ENCODE data around the gene CCL26.

Gene CCL26

DNA sequence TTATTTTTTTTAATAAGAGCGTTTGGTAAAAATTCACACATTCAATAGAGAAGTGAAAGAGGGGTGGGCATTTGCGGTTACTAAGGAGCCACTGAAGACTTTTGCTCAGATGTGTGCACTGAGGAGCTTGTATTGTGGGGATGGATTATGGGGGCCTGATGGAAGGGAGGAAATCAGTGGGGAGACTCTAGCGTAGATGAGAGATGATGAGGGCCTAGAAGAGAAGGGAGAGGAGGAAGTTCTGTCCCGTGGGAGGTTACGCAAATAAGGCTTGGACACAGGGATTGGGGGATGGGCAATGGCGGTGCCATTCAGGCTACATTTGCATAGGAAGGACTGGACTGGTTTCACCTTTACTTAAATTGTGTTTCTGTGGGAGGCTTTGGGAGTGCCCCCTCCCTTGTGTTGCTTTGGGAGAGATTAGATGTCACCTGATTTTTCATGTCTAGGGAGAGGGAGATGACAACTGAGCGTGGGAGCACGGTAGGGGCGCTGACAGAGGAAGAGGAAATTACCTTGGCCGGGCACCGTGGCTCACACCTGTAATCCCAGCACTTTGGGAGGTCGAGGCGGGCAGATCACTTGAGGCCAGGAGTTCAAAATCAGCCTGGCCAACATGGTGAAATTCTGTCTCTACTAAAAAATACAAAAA lies 31.0 kb downstream of the CCL26 start:
- no peak for DNase-seq (ENCODE audit: extremely low read depth, low read depth)
- TF ChIP-seq, protein P1, sequence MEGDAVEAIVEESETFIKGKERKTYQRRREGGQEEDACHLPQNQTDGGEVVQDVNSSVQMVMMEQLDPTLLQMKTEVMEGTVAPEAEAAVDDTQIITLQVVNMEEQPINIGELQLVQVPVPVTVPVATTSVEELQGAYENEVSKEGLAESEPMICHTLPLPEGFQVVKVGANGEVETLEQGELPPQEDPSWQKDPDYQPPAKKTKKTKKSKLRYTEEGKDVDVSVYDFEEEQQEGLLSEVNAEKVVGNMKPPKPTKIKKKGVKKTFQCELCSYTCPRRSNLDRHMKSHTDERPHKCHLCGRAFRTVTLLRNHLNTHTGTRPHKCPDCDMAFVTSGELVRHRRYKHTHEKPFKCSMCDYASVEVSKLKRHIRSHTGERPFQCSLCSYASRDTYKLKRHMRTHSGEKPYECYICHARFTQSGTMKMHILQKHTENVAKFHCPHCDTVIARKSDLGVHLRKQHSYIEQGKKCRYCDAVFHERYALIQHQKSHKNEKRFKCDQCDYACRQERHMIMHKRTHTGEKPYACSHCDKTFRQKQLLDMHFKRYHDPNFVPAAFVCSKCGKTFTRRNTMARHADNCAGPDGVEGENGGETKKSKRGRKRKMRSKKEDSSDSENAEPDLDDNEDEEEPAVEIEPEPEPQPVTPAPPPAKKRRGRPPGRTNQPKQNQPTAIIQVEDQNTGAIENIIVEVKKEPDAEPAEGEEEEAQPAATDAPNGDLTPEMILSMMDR (IDR thresholded peaks at IDR 0.05; ENCODE audit: low read depth, low read length): no peak

DNA sequence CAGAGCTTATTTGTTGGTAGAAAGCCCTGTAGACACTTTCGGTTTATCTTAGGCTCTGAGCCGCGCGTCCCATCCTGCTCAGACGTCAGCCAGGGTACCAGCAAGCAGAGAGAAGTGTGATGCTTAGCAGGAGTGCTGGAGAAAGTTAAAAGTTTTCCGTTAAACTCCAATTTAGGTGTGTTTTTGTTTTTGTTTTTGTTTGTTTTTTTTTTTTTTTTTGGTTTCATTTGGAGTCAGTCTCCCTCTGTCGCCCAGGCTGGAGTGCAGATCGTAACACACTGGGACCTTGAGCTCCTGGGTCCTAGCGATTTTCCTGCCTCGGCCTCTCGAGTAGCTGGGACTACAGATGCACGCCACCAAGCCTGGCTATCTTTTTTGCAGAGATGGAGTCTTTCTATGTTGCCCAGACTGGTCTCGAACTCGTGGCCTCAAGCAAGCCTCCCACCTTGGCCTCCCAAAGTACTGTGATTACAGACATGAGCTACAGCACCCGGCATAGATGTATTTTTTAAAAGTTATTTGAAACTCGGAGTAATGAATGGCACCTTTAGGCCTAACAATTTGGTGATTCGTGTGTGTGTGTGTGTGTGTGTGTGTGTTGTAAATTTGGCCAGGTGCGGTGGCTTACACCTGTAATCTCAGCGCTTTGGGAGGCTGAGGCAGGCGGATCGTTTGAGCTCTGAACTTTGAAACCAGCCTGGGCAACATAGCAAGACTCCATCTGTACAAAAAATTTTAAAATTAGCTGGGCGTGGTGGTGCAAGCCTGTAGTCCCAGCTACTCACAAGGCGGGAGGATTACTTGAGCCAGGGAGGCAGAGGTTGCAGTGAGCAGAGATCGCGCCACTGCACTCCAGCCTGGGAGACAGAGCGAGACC lies 32.0 kb downstream of the CCL26 start:
- DNase-seq (ENCODE audit: extremely low read depth, low read depth): no peak
- TF ChIP-seq, protein P1 (IDR thresholded peaks at IDR 0.05; ENCODE audit: low read depth, low read length): no peak

DNA sequence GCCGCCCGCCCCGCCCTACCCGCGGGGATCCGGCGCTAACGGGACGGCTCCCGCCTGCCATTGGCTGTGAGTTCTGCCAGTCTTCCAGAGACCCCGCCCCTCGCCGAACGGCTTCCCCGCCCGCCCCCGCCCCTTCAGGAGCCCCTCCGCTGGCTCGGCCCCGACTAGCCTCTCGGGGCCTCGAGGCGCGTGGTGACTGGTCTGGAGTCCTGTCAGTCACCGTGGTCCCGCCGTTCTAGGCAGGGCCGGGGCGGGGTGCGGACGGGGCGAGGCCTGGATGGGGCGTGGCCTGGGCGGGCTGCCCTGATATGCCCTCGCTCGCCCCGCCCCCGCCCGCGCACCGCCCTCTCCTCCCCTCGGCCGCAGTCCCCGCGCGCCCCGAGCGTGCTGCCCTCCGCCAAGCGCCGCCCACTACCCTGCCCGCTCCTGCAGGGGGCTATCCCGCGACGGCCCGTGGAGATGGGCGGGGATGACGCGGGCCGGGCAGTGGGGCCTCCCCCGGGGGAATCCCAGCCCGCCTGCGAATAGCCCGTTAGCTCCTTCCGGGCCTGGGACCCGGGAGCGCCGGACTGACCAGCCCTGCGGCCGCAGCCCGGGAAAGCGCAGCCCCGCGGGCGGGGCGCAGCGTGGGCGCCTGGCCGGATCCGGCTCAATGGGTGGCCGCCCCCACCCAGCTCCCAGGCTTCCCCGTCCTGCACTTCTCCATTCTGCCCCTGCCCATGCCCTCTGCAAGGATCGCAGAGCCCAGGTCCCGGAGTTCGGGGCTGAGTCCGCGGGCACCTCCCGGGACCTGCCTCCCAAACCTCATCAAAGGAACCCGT lies 32.8 kb downstream of the CCL26 start:
- DNase-seq (ENCODE audit: extremely low read depth, low read depth): peak; percentile 98
- TF ChIP-seq, protein P1 (IDR thresholded peaks at IDR 0.05; ENCODE audit: low read depth, low read length): no peak

DNA sequence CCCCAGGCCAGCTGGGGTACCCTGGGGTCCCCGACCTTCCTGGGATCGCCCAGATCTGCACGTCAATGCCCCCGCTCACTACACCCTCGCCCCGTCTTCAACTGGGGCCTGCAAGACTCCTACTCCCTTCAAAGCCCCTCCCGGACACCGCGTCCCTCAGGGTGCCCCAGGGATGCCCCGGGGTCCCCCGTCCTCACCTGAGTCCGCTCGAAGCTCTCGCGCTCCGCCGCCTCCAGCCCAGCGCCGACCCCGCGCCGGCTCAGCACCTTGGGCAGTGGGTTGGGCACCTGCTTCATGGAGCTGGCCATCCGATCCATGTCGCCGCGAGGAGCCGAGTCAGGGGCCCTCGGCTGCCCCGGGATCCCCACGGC lies 33.4 kb downstream of the CCL26 start, which contains the start of gene HIP1:
HIP1 (minus strand) TSS at position 338 of the 371 bp plus-strand sequence; CDS start at position 317, 21 bp downstream.
- TF ChIP-seq, protein P1 (IDR thresholded peaks at IDR 0.05; ENCODE audit: low read depth, low read length): no peak
- no peak for DNase-seq (ENCODE audit: extremely low read depth, low read depth)

DNA sequence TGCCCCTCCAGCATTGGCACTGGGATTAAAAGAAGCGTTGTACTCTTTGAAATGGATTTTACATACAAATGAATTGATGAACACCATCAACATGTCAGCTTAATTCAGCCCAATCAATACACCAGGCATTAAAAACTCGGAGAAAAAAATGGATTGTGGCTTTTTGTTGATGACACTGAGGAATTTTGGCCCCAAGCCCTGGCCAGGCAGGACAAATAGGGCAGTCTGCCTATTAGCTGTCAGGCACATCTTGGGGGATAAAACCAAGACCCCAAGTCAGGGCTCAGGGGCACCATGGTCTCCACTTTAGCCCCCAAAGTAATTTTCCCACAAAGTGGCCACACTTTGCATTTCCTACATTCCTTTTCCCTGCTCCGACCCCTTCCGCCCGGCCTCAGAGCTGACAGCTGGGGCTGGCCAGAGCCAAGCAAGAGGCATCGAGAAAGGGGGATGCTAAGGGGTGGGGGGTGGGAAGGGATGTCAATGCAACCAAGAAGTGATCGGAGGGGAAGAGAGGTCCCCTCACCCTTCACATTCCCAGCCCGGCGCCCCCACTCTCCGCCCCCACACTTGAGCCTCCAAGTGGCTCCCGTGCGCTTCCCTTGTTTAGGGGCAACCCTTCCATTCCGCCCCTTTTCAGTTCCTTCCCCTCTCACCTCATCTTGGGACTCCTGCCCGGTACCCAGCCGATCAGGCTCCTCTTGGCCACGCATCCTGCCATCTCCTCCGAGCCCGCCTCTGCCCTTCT lies 34.0 kb downstream of the CCL26 start:
- no peak for DNase-seq (ENCODE audit: extremely low read depth, low read depth)
- TF ChIP-seq, protein P1 (IDR thresholded peaks at IDR 0.05; ENCODE audit: low read depth, low read length): no peak

DNA sequence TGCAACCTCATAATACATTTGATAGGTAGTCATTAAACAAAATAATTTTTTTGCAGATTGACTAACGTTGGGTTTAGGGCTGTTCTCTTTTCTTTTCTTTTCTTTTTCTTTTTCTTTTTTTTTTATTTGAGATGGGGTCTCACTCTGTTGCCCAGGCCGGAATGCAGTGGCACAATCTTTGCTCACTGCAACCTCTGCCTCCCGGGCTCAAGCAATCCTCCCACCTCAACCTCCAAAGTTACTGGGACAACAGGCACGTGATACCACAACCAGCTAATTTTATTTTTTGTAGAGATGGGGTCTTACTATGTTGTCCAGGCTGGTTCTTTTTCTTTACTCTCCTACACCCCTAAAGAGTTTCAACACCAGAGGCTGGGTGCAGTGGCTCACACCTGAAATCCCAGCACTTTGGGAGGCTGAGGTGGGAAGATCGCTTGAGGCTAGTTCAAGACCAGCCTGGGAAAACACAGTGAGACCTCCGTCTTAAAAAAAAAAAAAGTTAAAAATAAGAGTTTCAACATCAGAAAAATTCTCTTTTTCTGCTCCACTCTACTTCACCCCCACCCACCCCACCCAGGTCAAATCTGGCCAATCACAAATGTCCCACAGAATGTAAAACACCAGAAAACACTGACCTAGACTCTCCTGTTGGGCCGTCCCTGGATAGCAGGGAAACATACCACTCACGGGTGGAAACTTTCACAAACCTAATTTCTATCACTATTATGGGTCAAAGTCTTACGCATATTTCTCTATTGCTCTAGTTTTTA lies 36.2 kb downstream of the CCL26 start:
- TF ChIP-seq, protein P1 (IDR thresholded peaks at IDR 0.05; ENCODE audit: low read depth, low read length): no peak
- DNase-seq (ENCODE audit: extremely low read depth, low read depth): no peak

All from AG09319 (cell line).